Measurements from ENCODE around the gene KASH5.

- TF ChIP-seq CTCF (IDR thresholded peaks at IDR 0.05; ENCODE audit: low read depth, low read length, poor library complexity, severe bottlenecking): no peak
- no peak for TF ChIP-seq EZH2phosphoT487 (IDR thresholded peaks at IDR 0.05; ENCODE audit: borderline replicate concordance, low read length)
These were observed 77.3 kb downstream of the KASH5 start for GRCh38 chr19:49465371-49465770.

Data from DOHH2 (cell line).